Trophoblast cell (in vitro differentiated cells and primary cell): ENCODE data around the gene AQP7.
"Not testable (repeated sequence)": the region's sequence is repeated elsewhere in the genome, so short reads cannot be mapped to it uniquely, and the experiment has no call there.

ENCODE experiments used
- DNase-seq, 2 donors: peaks; one replicate each; pipeline ENCODE4 v3.0.0-alpha.2; 2016
- H2AFZ ChIP-seq: 2 replicates; pipeline ENCODE4 v1.6.1; 2013; ENCODE audit warnings: low read length, moderate library complexity, mild to moderate bottlenecking; ENCODE audit not compliant: insufficient read depth, poor library complexity
- H2AK5ac ChIP-seq: 2 replicates; pipeline ENCODE4 v1.6.1; 2013; ENCODE audit warnings: mild to moderate bottlenecking, low read length
- H2BK120ac ChIP-seq: 2 replicates; pipeline ENCODE4 v1.6.1; 2013; ENCODE audit warnings: low read length, mild to moderate bottlenecking, moderate library complexity; ENCODE audit not compliant: insufficient read depth, poor library complexity
- H2BK12ac ChIP-seq: 2 replicates; pipeline ENCODE4 v1.6.1; 2013; ENCODE audit warnings: mild to moderate bottlenecking, low read length, moderate library complexity
- H2BK5ac ChIP-seq: 2 replicates; pipeline ENCODE4 v1.6.1; 2013; ENCODE audit warnings: low read length, low read depth, moderate library complexity, mild to moderate bottlenecking; ENCODE audit not compliant: poor library complexity
- H3K14ac ChIP-seq: 2 replicates; pipeline ENCODE4 v1.6.1; 2013; ENCODE audit warnings: mild to moderate bottlenecking, low read length
- H3K18ac ChIP-seq: 2 replicates; pipeline ENCODE4 v1.6.1; 2013; ENCODE audit warnings: mild to moderate bottlenecking, low read length
- H3K23ac ChIP-seq: 2 replicates; pipeline ENCODE4 v1.6.1; 2013; ENCODE audit warnings: low read length
- H3K27ac ChIP-seq: 2 replicates; pipeline ENCODE4 v1.5.1; 2013; ENCODE audit warnings: low read depth, mild to moderate bottlenecking, inconsistent platforms, low read length, moderate library complexity
- H3K27me3 ChIP-seq: 2 replicates; pipeline ENCODE4 v1.6.1; 2013; ENCODE audit warnings: inconsistent platforms, mild to moderate bottlenecking, low read length, moderate library complexity; ENCODE audit not compliant: insufficient read depth
- H3K36me3 ChIP-seq, 2 experiments: 1 replicate in 1 of 2; 2 replicates in 1 of 2; pipeline ENCODE4 v1.6.1; 2013; ENCODE audit warnings: low read length in 2 of 2, mild to moderate bottlenecking in 2 of 2, moderate library complexity in 1 of 2; ENCODE audit not compliant: insufficient read depth in 2 of 2, control insufficient read depth in 1 of 2
- H3K4ac ChIP-seq: 2 replicates; pipeline ENCODE4 v1.6.1; 2013; ENCODE audit warnings: low read depth, mild to moderate bottlenecking, low read length, moderate library complexity
- H3K4me1 ChIP-seq, 2 experiments: 1 replicate in 1 of 2; 2 replicates in 1 of 2; pipeline ENCODE4 v1.6.1; 2013; ENCODE audit warnings: low read length in 2 of 2, mild to moderate bottlenecking in 2 of 2, moderate library complexity in 1 of 2; ENCODE audit not compliant: insufficient read depth in 2 of 2, control insufficient read depth in 1 of 2
- H3K4me2 ChIP-seq: 2 replicates; pipeline ENCODE4 v1.6.1; 2013; ENCODE audit warnings: inconsistent platforms, mild to moderate bottlenecking, low read length, moderate library complexity
- H3K4me3 ChIP-seq: 2 replicates; pipeline ENCODE4 v1.5.1; 2013; ENCODE audit warnings: mild to moderate bottlenecking, low read depth, low read length, inconsistent platforms
- H3K79me1 ChIP-seq: one replicate; pipeline ENCODE4 v1.6.1; 2013; ENCODE audit warnings: low read length
- H3K79me2 ChIP-seq: 2 replicates; pipeline ENCODE4 v1.6.1; 2013; ENCODE audit warnings: low read length, mild to moderate bottlenecking; ENCODE audit not compliant: control insufficient read depth, insufficient read depth, poor library complexity
- H3K9ac ChIP-seq: 2 replicates; pipeline ENCODE4 v1.6.1; 2013; ENCODE audit warnings: mild to moderate bottlenecking, low read length
- H3K9me3 ChIP-seq: 2 replicates; pipeline ENCODE4 v1.6.1; 2013; ENCODE audit warnings: low read depth, mild to moderate bottlenecking, control low read depth, inconsistent platforms, low read length; ENCODE audit not compliant: insufficient read depth
- H4K12ac ChIP-seq: 2 replicates; pipeline ENCODE4 v1.6.1; 2013; ENCODE audit warnings: low read depth, mild to moderate bottlenecking, low read length, moderate library complexity
- H4K8ac ChIP-seq: 2 replicates; pipeline ENCODE4 v1.6.1; 2013; ENCODE audit warnings: low read depth, mild to moderate bottlenecking, low read length, moderate library complexity
- H4K91ac ChIP-seq: one replicate; pipeline ENCODE4 v1.6.1; 2013; ENCODE audit warnings: low read depth, mild to moderate bottlenecking, low read length, moderate library complexity
- WGBS: extraction: QIAGEN DNeasy Blood & Tissue Kit; methylation state at CpG from one replicate; pipeline ENCODE4 v1.1.7; 2013; ENCODE audit warnings: missing lambda C conversion rate; ENCODE audit not compliant: insufficient read length, insufficient coverage; ENCODE audit errors: extremely low coverage; 5-methylcytosine and 5-hydroxymethylcytosine counted together

Gene AQP7

DNA sequence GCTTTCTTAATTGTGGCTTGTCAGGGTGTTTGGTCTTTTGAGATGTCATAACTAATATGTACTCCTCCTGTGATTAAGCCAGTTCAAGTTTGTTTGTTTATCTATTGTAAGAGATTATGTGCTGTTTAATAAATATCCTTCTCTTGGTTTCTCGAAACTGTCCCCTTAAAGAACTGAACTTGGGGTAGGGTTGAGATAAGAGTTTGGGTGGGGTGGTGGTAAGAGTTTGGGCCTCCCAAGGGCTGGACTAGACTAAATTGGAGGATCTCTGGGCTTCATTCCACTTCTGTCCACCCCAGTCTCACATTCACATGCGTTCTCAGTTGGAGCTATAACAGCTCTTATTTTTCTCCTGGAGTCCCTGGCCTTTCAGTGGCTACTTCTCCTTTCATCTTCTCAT is 38.2 kb downstream of the AQP7 start:
- WGBS, result no CpG with 5 or more reads among the region's 2 CpGs

GRCh38 chr9:33358641-33359040 is 43.7 kb downstream of the AQP7 start:
- not testable (repeated sequence) for H3K9ac ChIP-seq, H3K36me3 ChIP-seq, H4K8ac ChIP-seq, H3K14ac ChIP-seq, H3K27me3 ChIP-seq, H3K4me2 ChIP-seq, H4K12ac ChIP-seq, H2BK5ac ChIP-seq, H2BK120ac ChIP-seq, H3K4me3 ChIP-seq, H2BK12ac ChIP-seq, H2AK5ac ChIP-seq, H3K18ac ChIP-seq, H3K79me2 ChIP-seq, H2AFZ ChIP-seq, H3K9me3 ChIP-seq, H3K4ac ChIP-seq, H3K27ac ChIP-seq, H4K91ac ChIP-seq, H3K4me1 ChIP-seq, H3K23ac ChIP-seq, H3K79me1 ChIP-seq
- peak; percentile 27 to 78 for DNase-seq
- no CpG with 5 or more reads among the region's 3 CpGs for WGBS

More for the DNA sequence above, 38.2 kb downstream of the AQP7 start:
- Histone ChIP-seq H3K9ac (no peak overlapping the region), H4K8ac (no peak overlapping the region), H3K79me2 (no peaks in the 10 kb centered on the region), H3K27ac (no peak overlapping the region), H2BK5ac (no peak overlapping the region), H3K4me1 (no peaks in the 10 kb centered on the region), H3K27me3 (no peaks in the 10 kb centered on the region), H4K91ac (no peak overlapping the region), H2BK120ac (no peak overlapping the region), H3K4me3 (no peak overlapping the region), H3K36me3 (peaks cover 25 to 30% of the 10 kb centered on the region in 2 experiments), H3K23ac (no peak overlapping the region), H3K9me3 (no peaks in the 10 kb centered on the region), H2AFZ (no peak overlapping the region), H3K4me2 (no peak overlapping the region), H3K4ac (no peak overlapping the region), H2AK5ac (no peak overlapping the region), H3K79me1 (no peaks in the 10 kb centered on the region), H2BK12ac (no peak overlapping the region), H3K14ac (no peak overlapping the region), H4K12ac (no peak overlapping the region), H3K18ac (no peak overlapping the region)
- DNase-seq, result no peak

DNA sequence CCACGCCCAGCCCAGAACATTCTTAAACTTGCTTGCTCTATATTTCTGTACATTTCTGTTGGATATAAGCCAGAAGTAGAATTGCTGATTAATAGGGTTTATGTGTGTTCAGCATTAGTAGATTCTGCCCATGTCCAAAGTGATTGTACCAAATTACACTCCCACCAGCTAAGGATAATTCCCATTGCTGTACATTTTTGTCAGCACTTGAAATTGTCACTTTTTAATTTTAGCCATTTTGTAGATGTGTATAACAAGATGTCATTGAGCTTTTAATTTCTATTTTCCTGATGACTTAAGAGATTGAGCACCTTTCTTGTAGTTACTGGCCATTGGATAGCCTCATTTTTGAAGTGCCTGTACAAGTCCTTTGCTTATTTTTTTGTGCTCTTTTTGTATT is 46.4 kb downstream of the AQP7 start:
- Histone ChIP-seq H2BK120ac (no peak overlapping the region), H3K4me3 (no peak overlapping the region), H3K18ac (no peak overlapping the region), H3K36me3 (peaks cover 2 to 3% of the 10 kb centered on the region in 2 experiments), H3K9ac (no peak overlapping the region), H3K14ac (no peak overlapping the region), H2BK12ac (no peak overlapping the region), H4K8ac (no peak overlapping the region), H3K27ac (no peak overlapping the region), H4K91ac (no peak overlapping the region), H2BK5ac (no peak overlapping the region), H3K27me3 (no peaks in the 10 kb centered on the region), H2AFZ (no peak overlapping the region), H3K4me1 (no peaks in the 10 kb centered on the region), H2AK5ac (no peak overlapping the region), H3K4me2 (no peak overlapping the region), H3K4ac (no peak overlapping the region), H3K79me2 (no peaks in the 10 kb centered on the region), H3K23ac (no peak overlapping the region), H3K79me1 (no peaks in the 10 kb centered on the region), H4K12ac (no peak overlapping the region), H3K9me3 (no peaks in the 10 kb centered on the region)
- WGBS, result no CpG with 5 or more reads among the region's 1 CpG
- no peak for DNase-seq

DNA sequence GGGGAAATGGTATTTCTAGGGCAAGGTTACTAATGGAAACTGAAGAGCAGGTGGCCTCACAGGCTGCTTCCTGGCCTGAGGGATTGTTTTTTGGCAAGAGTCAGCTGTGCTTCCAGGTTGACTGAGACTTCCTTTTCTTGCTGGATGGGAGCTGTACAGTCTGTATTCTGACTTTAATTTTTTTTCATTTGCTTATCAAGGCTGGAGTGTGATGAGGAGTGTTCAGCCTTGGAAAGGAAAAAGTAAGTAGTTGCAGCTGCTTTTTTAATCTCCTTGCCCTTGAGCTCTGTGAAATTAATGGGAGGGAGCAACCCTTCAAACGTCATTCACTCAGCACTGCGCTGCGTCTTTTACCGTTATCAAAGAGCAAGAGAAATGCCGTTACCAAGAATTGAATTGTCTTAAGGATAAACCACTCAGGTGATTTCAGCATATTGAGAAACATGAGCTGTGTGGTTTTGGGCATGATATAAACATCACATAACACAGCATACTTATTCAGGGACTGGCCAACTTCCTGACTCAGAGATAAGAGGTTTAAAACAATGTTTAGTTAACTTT is 47.6 kb downstream of the AQP7 start:
- H3K4me2 ChIP-seq, result no peak overlapping the region
- no peak overlapping the region for H3K27ac ChIP-seq
- H4K91ac ChIP-seq, result no peak overlapping the region
- no peaks in the 10 kb centered on the region for H3K79me2 ChIP-seq
- no peak overlapping the region for H3K9ac ChIP-seq
- no peak overlapping the region for H3K4me3 ChIP-seq
- no peak overlapping the region for H3K23ac ChIP-seq
- no peak overlapping the region for H2BK12ac ChIP-seq
- H3K4me1 ChIP-seq, result no peaks in the 10 kb centered on the region
- H3K4ac ChIP-seq, result no peak overlapping the region
- peaks cover 2 to 3% of the 10 kb centered on the region in 2 experiments for H3K36me3 ChIP-seq
- H3K18ac ChIP-seq, result no peak overlapping the region
- DNase-seq, result no peak
- H4K12ac ChIP-seq, result no peak overlapping the region
- no peak overlapping the region for H2BK120ac ChIP-seq
- no peak overlapping the region for H2AK5ac ChIP-seq
- no peaks in the 10 kb centered on the region for H3K9me3 ChIP-seq
- H4K8ac ChIP-seq, result no peak overlapping the region
- H2BK5ac ChIP-seq, result no peak overlapping the region
- no peak overlapping the region for H2AFZ ChIP-seq
- H3K79me1 ChIP-seq, result no peaks in the 10 kb centered on the region
- H3K14ac ChIP-seq, result no peak overlapping the region
- no peaks in the 10 kb centered on the region for H3K27me3 ChIP-seq
- no CpG with 5 or more reads among the region's 5 CpGs for WGBS
